K562 (cell line): ENCODE results near the gene PVALEF. TPM values are rescaled to one million over a fixed set of nuclear protein-coding genes. Genes with fewer than 3 reads are reported as not detected.

ENCODE experiments used
- ATAC-seq: fragments of 200-7000 bp; cut with Tn5 transposase; 3 replicates; pipeline ENCODE4 v1.9.1; 2020; ENCODE audit warnings: moderate library complexity
- BruUV-seq: library from RNA; stranded (reverse); fragments of 400-500 nt; replicated peaks from 2 replicates; lab custom pipeline; 2021; lab: Mats Ljungman, UMichigan
- CTCF ChIA-PET: fragments of 300-600 bp; formaldehyde crosslinking; extraction: SDS; loops from one replicate; lab custom pipeline; 2021; ENCODE audit warnings: low intra/inter-chr PET ratio; lab: Yijun Ruan, JAX
- POLR2A ChIA-PET: fragments of 300-600, 350-650 bp; sonication (Branson Sonifier 250); formaldehyde crosslinking; extraction: SDS; loops from one replicate; lab custom pipeline; 2021; ENCODE audit warnings: antibody characterized with exemption, inconsistent platforms; lab: Yijun Ruan, JAX
- DNase-seq, 4 experiments: peaks; one replicate each; pipeline versions ENCODE4 v3.0.0 to v3.0.0-alpha.2; 2011 to 2018; ENCODE audit warnings: low spot score in 3 of 4, mixed read lengths in 3 of 4; ENCODE audit errors: extremely low read depth in 1 of 4
- FAIRE-seq: peaks from 2 replicates; lab custom pipeline; 2011; peaks lifted over from hg19 to GRCh38; lab: Jason Lieb, UNC
- H2AFZ ChIP-seq: 2 replicates; pipeline ENCODE4 v1.6.0; 2011; ENCODE audit warnings: low read depth, low read length, control low read depth, inconsistent platforms
- H3K27ac ChIP-seq: fragments of 200-600 bp; 3 replicates; pipeline ENCODE4 v1.8.0; 2011; ENCODE audit warnings: low read depth, mild to moderate bottlenecking, control low read depth, inconsistent platforms, low read length, moderate library complexity, mixed read lengths; ENCODE audit errors: extremely low read depth
- H3K27me3 ChIP-seq, 2 experiments: fragments of 300-600 bp in 1 of 2; 2 replicates in 1 of 2; 3 replicates in 1 of 2; pipeline versions ENCODE4 v1.6.0 to v1.8.0; 2011; ENCODE audit warnings: inconsistent platforms in 2 of 2, low read length in 2 of 2, mild to moderate bottlenecking in 1 of 2, mixed read lengths in 1 of 2, moderate library complexity in 1 of 2; ENCODE audit not compliant: control insufficient read depth in 2 of 2, insufficient read depth in 2 of 2
- H3K36me3 ChIP-seq: fragments of 300-600 bp; 3 replicates; pipeline ENCODE4 v1.8.0; 2011; ENCODE audit warnings: mild to moderate bottlenecking, low read length, inconsistent platforms; ENCODE audit not compliant: control insufficient read depth, insufficient read depth
- H3K4me1 ChIP-seq, 2 experiments: fragments of 200-600 bp in 1 of 2; replicated peaks in 1 of 2; 2 replicates in 1 of 2; 3 replicates in 1 of 2; pipeline versions ENCODE4 v1.5.1 to v1.8.0; 2011; ENCODE audit warnings: inconsistent platforms in 2 of 2, low read length in 2 of 2, mild to moderate bottlenecking in 1 of 2, mixed read lengths in 1 of 2, moderate library complexity in 1 of 2; ENCODE audit not compliant: control insufficient read depth in 2 of 2, insufficient read depth in 2 of 2
- H3K4me2 ChIP-seq: 2 replicates; pipeline ENCODE4 v1.6.1; 2011; ENCODE audit warnings: low read length, control low read depth, inconsistent platforms, mixed read lengths; ENCODE audit not compliant: insufficient read depth
- H3K4me3 ChIP-seq: fragments of 200-600 bp; sonication (generic), shearing (Covaris generic); 2 replicates; pipeline ENCODE4 v1.5.1; 2016; ENCODE audit warnings: control low read depth, inconsistent platforms
- H3K79me2 ChIP-seq: fragments of 200-600 bp; 3 replicates; pipeline ENCODE4 v1.8.0; 2011; ENCODE audit warnings: low read length, inconsistent platforms; ENCODE audit not compliant: control insufficient read depth, insufficient read depth
- H3K9ac ChIP-seq, 2 experiments: 2 replicates each; pipeline versions ENCODE4 v1.6.0 to v1.6.1; 2011; ENCODE audit warnings: low read depth in 2 of 2, low read length in 2 of 2, control low read depth in 1 of 2, inconsistent platforms in 1 of 2, mild to moderate bottlenecking in 1 of 2, mixed read lengths in 1 of 2; ENCODE audit not compliant: insufficient read depth in 1 of 2
- H3K9me1 ChIP-seq: one replicate; pipeline ENCODE4 v1.6.0; 2011; ENCODE audit warnings: inconsistent platforms, mild to moderate bottlenecking, low read length, moderate library complexity; ENCODE audit not compliant: control insufficient read depth, insufficient read depth
- H3K9me3 ChIP-seq: replicated peaks from 2 replicates; pipeline ENCODE4 v1.5.1; 2011; ENCODE audit warnings: low read depth, low read length, inconsistent platforms; ENCODE audit not compliant: control insufficient read depth, insufficient read depth
- H4K20me1 ChIP-seq: replicated peaks from 2 replicates; pipeline ENCODE4 v1.6.1; 2011; ENCODE audit warnings: low read length, inconsistent platforms, mixed read lengths; ENCODE audit not compliant: control insufficient read depth, insufficient read depth
- CBX3 ChIP-seq, 2 experiments: IDR thresholded peaks; 1 replicate in 1 of 2; 2 replicates in 1 of 2; pipeline ENCODE4 v1.6.1; 2012; ENCODE audit warnings: inconsistent platforms in 2 of 2, low read length in 2 of 2, borderline replicate concordance in 1 of 2, control low read depth in 1 of 2
- FUS ChIP-seq: fragments of 200-400 bp; formaldehyde crosslinking; optimal IDR thresholded peaks from 2 replicates; pipeline ENCODE3; 2017; ENCODE audit warnings: low read depth, low read length
- POLR2B ChIP-seq: fragments of 450-650 bp; IDR thresholded peaks from 2 replicates; pipeline ENCODE4 v1.6.1; 2018; ENCODE audit warnings: low read depth; ENCODE audit not compliant: partially characterized antibody
- SNRNP70 ChIP-seq: fragments of 200-400 bp; formaldehyde crosslinking; optimal IDR thresholded peaks from 2 replicates; pipeline ENCODE3; 2017; ENCODE audit warnings: low read depth, low read length
- TBP ChIP-seq: optimal IDR thresholded peaks from 2 replicates; pipeline ENCODE3; 2011; ENCODE audit warnings: low read depth, low read length, improper control_type of control experiment
- ZNF699 ChIP-seq: fragments of 250-450 bp; sonication (Bioruptor Pico); IDR thresholded peaks from 2 replicates; pipeline ENCODE4 v1.8.0; 2021; ENCODE audit warnings: mild to moderate bottlenecking, moderate library complexity; ENCODE audit not compliant: insufficient replicate concordance
- WGBS: fragments of 100-300 bp; shearing (Covaris generic); methylation state at CpG from one replicate; pipeline ENCODE4 v1.1.6; 2016; ENCODE audit warnings: low coverage, mixed read lengths; ENCODE audit not compliant: insufficient coverage; ENCODE audit errors: missing lambda C conversion rate; 5-methylcytosine and 5-hydroxymethylcytosine counted together
- in situ Hi-C: fragments of 300-500 bp; cut with MboI; formaldehyde crosslinking; loops from 4 replicates; pipeline ENCODE4 v1.15.0; 2018; ENCODE audit warnings: inconsistent platforms, mixed read lengths
- intact Hi-C: fragments of 100-400 bp; cut with micrococcal nuclease; formaldehyde crosslinking; loops from 2 replicates; pipeline ENCODE4 v1.14.2; 2022
- polyA plus RNA-seq, 8 experiments: library from polyadenylated mRNA; depleted of rRNA in 4 of 8; stranded (reverse) in 5 of 8; unstranded in 3 of 8; fragments of >200 nt; fragmentation: Nextera tagmentation in 2 of 8; fragmentation: Illumina TruSeq in 1 of 8; extraction: Ambion mirVana in 2 of 8; extraction: Trizol in 1 of 8; gene quantifications; 2 replicates each; pipeline versions ENCODE4 v1.2.1 to v1.2.3, GENCODE V29; 2011 to 2014; ENCODE audit warnings: inconsistent platforms in 1 of 8, missing spikeins in 1 of 8
- total RNA-seq, 7 experiments: library from RNA; depleted of rRNA in 6 of 7; stranded (reverse); fragments of >200 nt in 6 of 7; fragmentation: Illumina TruSeq in 2 of 7; extraction: Trizol in 2 of 7; gene quantifications; 2 replicates each; pipeline versions ENCODE4 v1.2.1 to v1.2.3, GENCODE V29; 2011 to 2021; ENCODE audit warnings: low replicate concordance in 1 of 7
- TF ChIP-seq, protein P1 (sequence below): fragments of 450-650 bp; IDR thresholded peaks from 2 replicates; pipeline ENCODE4 v1.6.1; 2018; ENCODE audit not compliant: partially characterized antibody
- TF ChIP-seq, protein P2 (sequence below): sonication (generic); formaldehyde crosslinking; IDR thresholded peaks from 2 replicates; pipeline ENCODE4 v1.8.1; 2023; ENCODE audit warnings: mild to moderate bottlenecking, missing genetic modification reagents
- TF ChIP-seq, protein P3 (sequence below): fragments of 250-450 bp; sonication (Bioruptor Pico); IDR thresholded peaks from 2 replicates; pipeline ENCODE4 v1.8.0; 2021; ENCODE audit warnings: mild to moderate bottlenecking, moderate library complexity
- TF ChIP-seq, protein P4 (sequence below): fragments of 250-450 bp; sonication (Bioruptor Pico); IDR thresholded peaks from 2 replicates; pipeline ENCODE4 v1.4.0; 2020

Gene PVALEF
- total and polyA plus RNA-seq, 9 of the 15 experiments (the other 6 are each of a cell fraction or from before 2014, with no cell fraction given) = not detected

DNA sequence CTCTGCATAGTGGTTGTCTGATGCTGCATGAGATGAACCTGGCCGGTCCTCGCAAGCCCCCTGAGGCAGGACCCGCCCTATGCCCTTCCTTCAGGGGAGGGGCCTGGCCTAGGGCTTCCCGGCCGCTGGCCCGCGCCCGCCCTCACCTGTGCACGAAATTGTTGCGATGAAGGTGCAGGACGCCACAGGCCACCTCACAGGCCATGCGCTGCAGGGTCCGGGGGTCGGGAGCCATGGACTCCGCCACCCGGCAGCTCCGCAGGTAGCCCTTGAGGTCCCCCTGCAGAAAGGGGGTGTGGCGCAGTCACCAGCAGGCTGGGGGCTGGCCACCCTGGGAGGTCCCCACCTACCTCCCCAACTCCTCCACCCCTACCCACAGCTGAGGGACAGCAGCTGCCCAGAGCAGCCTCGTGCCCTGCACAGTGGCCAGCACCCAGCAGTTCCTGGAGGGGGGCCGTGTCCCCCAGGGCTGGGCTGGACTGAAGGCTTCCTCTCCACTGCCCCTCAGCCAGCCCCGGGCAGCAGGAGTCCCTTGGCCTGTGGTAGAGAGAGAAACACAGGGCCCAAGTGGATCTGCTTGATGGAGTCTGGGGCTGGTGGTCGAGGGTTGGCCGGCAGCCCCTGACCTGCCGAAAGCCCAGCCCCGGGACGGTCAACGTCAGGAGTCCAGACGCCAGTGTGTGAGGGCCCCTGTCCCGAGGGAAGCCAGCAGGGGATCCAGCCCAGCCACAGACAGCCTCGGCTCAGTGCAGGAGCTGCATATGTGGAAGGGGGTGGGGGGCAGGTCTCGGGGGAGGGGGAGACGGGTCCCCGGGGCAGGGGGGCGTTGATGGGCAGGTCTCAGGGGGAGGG lies 38.8 kb upstream of the PVALEF start (continued):
- TF ChIP-seq, protein P1, sequence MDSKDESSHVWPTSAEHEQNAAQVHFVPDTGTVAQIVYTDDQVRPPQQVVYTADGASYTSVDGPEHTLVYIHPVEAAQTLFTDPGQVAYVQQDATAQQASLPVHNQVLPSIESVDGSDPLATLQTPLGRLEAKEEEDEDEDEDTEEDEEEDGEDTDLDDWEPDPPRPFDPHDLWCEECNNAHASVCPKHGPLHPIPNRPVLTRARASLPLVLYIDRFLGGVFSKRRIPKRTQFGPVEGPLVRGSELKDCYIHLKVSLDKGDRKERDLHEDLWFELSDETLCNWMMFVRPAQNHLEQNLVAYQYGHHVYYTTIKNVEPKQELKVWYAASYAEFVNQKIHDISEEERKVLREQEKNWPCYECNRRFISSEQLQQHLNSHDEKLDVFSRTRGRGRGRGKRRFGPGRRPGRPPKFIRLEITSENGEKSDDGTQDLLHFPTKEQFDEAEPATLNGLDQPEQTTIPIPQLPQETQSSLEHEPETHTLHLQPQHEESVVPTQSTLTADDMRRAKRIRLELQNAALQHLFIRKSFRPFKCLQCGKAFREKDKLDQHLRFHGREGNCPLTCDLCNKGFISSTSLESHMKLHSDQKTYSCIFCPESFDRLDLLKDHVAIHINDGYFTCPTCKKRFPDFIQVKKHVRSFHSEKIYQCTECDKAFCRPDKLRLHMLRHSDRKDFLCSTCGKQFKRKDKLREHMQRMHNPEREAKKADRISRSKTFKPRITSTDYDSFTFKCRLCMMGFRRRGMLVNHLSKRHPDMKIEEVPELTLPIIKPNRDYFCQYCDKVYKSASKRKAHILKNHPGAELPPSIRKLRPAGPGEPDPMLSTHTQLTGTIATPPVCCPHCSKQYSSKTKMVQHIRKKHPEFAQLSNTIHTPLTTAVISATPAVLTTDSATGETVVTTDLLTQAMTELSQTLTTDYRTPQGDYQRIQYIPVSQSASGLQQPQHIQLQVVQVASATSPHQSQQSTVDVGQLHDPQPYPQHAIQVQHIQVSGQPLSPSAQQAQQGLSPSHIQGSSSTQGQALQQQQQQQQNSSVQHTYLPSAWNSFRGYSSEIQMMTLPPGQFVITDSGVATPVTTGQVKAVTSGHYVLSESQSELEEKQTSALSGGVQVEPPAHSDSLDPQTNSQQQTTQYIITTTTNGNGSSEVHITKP = no peak
- no peak for TF ChIP-seq ZNF699 (CRISPR knock-in tag)
- TF ChIP-seq TBP = no peak
- no peak for TF ChIP-seq FUS
- no peak for TF ChIP-seq POLR2B

DNA sequence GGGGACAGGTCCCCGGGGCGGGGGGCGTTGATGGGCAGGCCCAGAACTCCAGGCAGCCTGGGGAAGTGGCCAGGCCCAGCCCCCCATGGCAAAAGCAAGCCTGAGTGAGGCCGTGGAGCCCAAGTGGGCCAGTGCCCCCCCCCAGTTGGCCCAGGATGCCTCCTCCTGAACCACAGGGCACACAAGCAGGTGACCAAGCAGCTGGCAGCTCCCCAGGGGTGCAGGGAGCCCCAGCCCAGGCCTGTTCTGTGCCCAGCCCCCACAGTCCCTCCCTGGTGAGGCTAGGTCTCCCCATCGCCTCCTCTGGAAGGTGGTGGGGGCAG lies 38.2 kb upstream of the PVALEF start:
- no peak for ATAC-seq
- POLR2A ChIA-PET = no interaction called here
- TF ChIP-seq, protein P2, sequence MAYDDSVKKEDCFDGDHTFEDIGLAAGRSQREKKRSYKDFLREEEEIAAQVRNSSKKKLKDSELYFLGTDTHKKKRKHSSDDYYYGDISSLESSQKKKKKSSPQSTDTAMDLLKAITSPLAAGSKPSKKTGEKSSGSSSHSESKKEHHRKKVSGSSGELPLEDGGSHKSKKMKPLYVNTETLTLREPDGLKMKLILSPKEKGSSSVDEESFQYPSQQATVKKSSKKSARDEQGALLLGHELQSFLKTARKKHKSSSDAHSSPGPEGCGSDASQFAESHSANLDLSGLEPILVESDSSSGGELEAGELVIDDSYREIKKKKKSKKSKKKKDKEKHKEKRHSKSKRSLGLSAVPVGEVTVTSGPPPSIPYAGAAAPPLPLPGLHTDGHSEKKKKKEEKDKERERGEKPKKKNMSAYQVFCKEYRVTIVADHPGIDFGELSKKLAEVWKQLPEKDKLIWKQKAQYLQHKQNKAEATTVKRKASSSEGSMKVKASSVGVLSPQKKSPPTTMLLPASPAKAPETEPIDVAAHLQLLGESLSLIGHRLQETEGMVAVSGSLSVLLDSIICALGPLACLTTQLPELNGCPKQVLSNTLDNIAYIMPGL (CRISPR knock-in tag) = no peak
- TF ChIP-seq CBX3 (IDR thresholded peaks at IDR 0.05; ENCODE audit: borderline replicate concordance in 1 of 2, low read length in 2 of 2) = no peak
- TF ChIP-seq, protein P3, sequence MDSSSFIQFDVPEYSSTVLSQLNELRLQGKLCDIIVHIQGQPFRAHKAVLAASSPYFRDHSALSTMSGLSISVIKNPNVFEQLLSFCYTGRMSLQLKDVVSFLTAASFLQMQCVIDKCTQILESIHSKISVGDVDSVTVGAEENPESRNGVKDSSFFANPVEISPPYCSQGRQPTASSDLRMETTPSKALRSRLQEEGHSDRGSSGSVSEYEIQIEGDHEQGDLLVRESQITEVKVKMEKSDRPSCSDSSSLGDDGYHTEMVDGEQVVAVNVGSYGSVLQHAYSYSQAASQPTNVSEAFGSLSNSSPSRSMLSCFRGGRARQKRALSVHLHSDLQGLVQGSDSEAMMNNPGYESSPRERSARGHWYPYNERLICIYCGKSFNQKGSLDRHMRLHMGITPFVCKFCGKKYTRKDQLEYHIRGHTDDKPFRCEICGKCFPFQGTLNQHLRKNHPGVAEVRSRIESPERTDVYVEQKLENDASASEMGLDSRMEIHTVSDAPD (CRISPR knock-in tag) = no peak
- TF ChIP-seq, protein P4, sequence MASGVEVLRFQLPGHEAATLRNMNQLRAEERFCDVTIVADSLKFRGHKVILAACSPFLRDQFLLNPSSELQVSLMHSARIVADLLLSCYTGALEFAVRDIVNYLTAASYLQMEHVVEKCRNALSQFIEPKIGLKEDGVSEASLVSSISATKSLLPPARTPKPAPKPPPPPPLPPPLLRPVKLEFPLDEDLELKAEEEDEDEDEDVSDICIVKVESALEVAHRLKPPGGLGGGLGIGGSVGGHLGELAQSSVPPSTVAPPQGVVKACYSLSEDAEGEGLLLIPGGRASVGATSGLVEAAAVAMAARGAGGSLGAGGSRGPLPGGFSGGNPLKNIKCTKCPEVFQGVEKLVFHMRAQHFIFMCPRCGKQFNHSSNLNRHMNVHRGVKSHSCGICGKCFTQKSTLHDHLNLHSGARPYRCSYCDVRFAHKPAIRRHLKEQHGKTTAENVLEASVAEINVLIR = no peak
- no peak for TF ChIP-seq SNRNP70

More for the DNA sequence above, 38.2 kb upstream of the PVALEF start:
- no TSS peak for BruUV-seq
- H3K27ac ChIP-seq = no peak overlapping the region
- intact Hi-C loops (no loop called here), in situ Hi-C loops (loop anchor here (25.0 kb wide), 1 partner anchor 110 kb away; the partner anchor contains the start of genes NDUFAF8 and TEPSIN)
- CTCF ChIA-PET = no interaction called here
- DNase-seq (no peak), FAIRE-seq (no peak)
- no peak overlapping the region for H2AFZ ChIP-seq
- H3K9me1 ChIP-seq = no peaks in the 10 kb centered on the region
- no peaks in the 10 kb centered on the region for H3K9me3 ChIP-seq
- H3K9ac ChIP-seq = no peak overlapping the region
- H3K4me3 ChIP-seq = no peak overlapping the region
- WGBS = 12% methylated on average over 2 of the region's 5 CpGs
- H3K4me1 ChIP-seq = peaks cover 0 to 85% of the 10 kb centered on the region in 2 experiments; a peak in 2 of 5 replicates
- H3K27me3 ChIP-seq = peaks cover 9 to 34% of the 10 kb centered on the region in 2 experiments; a peak in 4 of 5 replicates
- no peaks in the 10 kb centered on the region for H4K20me1 ChIP-seq
- no peaks in the 10 kb centered on the region for H3K79me2 ChIP-seq
- H3K4me2 ChIP-seq = no peak overlapping the region
- no peaks in the 10 kb centered on the region for H3K36me3 ChIP-seq
